GM12892 (cell line): ENCODE results near the gene ETFB.
"Not testable (repeated sequence)": the region's sequence is repeated elsewhere in the genome, so short reads cannot be mapped to it uniquely, and the experiment has no call there.

Experiments
- POLR2A ChIP-seq: IDR thresholded peaks from 2 replicates; pipeline ENCODE4 v1.6.1; 2011; ENCODE audit warnings: low read depth, low read length, control low read depth
- POLR2AphosphoS5 ChIP-seq: IDR thresholded peaks from 2 replicates; pipeline ENCODE4 v1.6.1; 2011; ENCODE audit warnings: low read depth, low read length, control low read depth

DNA sequence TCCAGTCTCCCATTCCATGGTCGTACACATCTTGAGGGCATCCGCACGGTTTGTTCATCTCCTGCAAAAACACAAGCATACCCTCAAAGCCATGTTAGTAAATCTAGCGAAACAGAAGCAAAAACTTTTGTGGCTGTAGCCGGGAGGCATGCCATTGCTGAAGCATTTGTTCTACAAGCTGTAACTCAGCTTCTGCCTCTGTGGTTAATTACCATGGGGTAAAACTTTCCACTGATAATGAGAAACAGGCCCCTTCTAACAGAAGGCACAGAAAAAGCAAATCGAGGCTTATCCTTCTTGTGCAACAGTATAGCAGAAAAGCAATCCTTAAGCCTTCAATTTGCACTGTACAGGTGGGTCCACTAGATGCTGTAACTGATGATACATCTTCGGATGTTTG is 33.7 kb upstream of the ETFB start:
- not testable (repeated sequence) for TF ChIP-seq POLR2AphosphoS5, POLR2A
